IPS-NIHi7 (cell line): ENCODE measurements around the gene EHD4.

ENCODE experiments used
- DNase-seq: peaks from one replicate; pipeline ENCODE4 v3.0.0; 2012; ENCODE audit warnings: mixed read lengths; ENCODE audit errors: extremely low spot score

EHD4 gene

GRCh38 chr15:41881086-41881485 lies 91.3 kb downstream of the EHD4 start:
- no peak for DNase-seq

GRCh38 chr15:41880156-41880877 lies 92.0 kb downstream of the EHD4 start:
- no peak for DNase-seq

- DNase-seq, result no peak
Measured at GRCh38 chr15:41879321-41879845, 93.0 kb downstream of the EHD4 start.

- DNase-seq, result no peak
Measured at GRCh38 chr15:41878355-41878699, 94.0 kb downstream of the EHD4 start.

- peak; percentile 62 for DNase-seq
Measured at GRCh38 chr15:41877631-41878354, 94.6 kb downstream of the EHD4 start.

GRCh38 chr15:41876689-41877088 lies 95.7 kb downstream of the EHD4 start:
- DNase-seq, result no peak

- no peak for DNase-seq
Measured at GRCh38 chr15:41876007-41876406, 96.3 kb downstream of the EHD4 start.

GRCh38 chr15:41874736-41875135 lies 97.6 kb downstream of the EHD4 start:
- DNase-seq, result no peak

GRCh38 chr15:41873711-41874110 lies 98.6 kb downstream of the EHD4 start:
- no peak for DNase-seq

GRCh38 chr15:41872166-41872747 lies 100.1 kb downstream of the EHD4 start:
- DNase-seq, result no peak

GRCh38 chr15:41871175-41871905 lies 101.0 kb downstream of the EHD4 start:
- no peak for DNase-seq

GRCh38 chr15:41870689-41871081 lies 101.7 kb downstream of the EHD4 start:
- DNase-seq, result no peak

GRCh38 chr15:41869770-41870688 lies 102.3 kb downstream of the EHD4 start:
- no peak for DNase-seq

GRCh38 chr15:41868321-41868720 lies 104.0 kb downstream of the EHD4 start:
- DNase-seq, result no peak

GRCh38 chr15:41866872-41867579 lies 105.3 kb downstream of the EHD4 start:
- DNase-seq, result no peak

- peak; percentile 56 for DNase-seq
Measured at GRCh38 chr15:41866263-41866703, 106.1 kb downstream of the EHD4 start.

- no peak for DNase-seq
Measured at GRCh38 chr15:41865490-41866055, 106.8 kb downstream of the EHD4 start.

- peak; percentile 60 for DNase-seq
Measured at GRCh38 chr15:41862515-41863116, 109.7 kb downstream of the EHD4 start.

- DNase-seq, result no peak
Measured at GRCh38 chr15:41861736-41862356, 110.5 kb downstream of the EHD4 start.
